ENCODE results near the gene FOS.

- TF ChIP-seq, protein P1, sequence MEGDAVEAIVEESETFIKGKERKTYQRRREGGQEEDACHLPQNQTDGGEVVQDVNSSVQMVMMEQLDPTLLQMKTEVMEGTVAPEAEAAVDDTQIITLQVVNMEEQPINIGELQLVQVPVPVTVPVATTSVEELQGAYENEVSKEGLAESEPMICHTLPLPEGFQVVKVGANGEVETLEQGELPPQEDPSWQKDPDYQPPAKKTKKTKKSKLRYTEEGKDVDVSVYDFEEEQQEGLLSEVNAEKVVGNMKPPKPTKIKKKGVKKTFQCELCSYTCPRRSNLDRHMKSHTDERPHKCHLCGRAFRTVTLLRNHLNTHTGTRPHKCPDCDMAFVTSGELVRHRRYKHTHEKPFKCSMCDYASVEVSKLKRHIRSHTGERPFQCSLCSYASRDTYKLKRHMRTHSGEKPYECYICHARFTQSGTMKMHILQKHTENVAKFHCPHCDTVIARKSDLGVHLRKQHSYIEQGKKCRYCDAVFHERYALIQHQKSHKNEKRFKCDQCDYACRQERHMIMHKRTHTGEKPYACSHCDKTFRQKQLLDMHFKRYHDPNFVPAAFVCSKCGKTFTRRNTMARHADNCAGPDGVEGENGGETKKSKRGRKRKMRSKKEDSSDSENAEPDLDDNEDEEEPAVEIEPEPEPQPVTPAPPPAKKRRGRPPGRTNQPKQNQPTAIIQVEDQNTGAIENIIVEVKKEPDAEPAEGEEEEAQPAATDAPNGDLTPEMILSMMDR (IDR thresholded peaks at IDR 0.05) = no peak
- TF ChIP-seq ZFX (IDR thresholded peaks at IDR 0.05; ENCODE audit: borderline replicate concordance) = no peak
Measured at GRCh38 chr14:75315144-75315543, 36.5 kb downstream of the FOS start.
